Suprapubic skin (tissue), 4 donors: Measurements from ENCODE around the gene FDX1.
"Not testable (repeated sequence)": the region's sequence is repeated elsewhere in the genome, so short reads cannot be mapped to it uniquely, and the experiment has no call there.

Source experiments
- CTCF ChIP-seq, 2 donors: fragments of 200-600 bp in 1 of 2; fragments of 450-650 bp in 1 of 2; sonication (generic) in 1 of 2; IDR thresholded peaks; one replicate each; pipeline ENCODE4 v1.5.1; 2016 to 2019; ENCODE audit warnings: antibody characterized with exemption in 2 of 2, mild to moderate bottlenecking in 1 of 2, moderate library complexity in 1 of 2
- POLR2A ChIP-seq, 2 donors: fragments of 450-650 bp; IDR thresholded peaks; one replicate each; pipeline ENCODE4 v1.6.1; 2017; ENCODE audit warnings: antibody characterized with exemption in 2 of 2, mild to moderate bottlenecking in 2 of 2, moderate library complexity in 2 of 2
- POLR2AphosphoS5 ChIP-seq, 3 donors: sonication (generic); formaldehyde crosslinking; IDR thresholded peaks; one replicate each; pipeline ENCODE4 v1.6.1; 2017; ENCODE audit warnings: antibody characterized with exemption in 3 of 3

GRCh38 chr11:110405636-110406035 is 24.1 kb upstream of the FDX1 start:
- TF ChIP-seq POLR2A, POLR2AphosphoS5, CTCF (IDR thresholded peaks at IDR 0.05): not testable (repeated sequence)
